PFSK-1 (cell line): ENCODE results near the gene FRK.

ENCODE experiments used
- FOXP2 ChIP-seq: optimal IDR thresholded peaks from 2 replicates; pipeline ENCODE3; 2011; ENCODE audit warnings: borderline replicate concordance, control low read depth, inconsistent platforms; ENCODE audit not compliant: insufficient read depth; ENCODE audit errors: extremely low read length, extremely low read depth
- POLR2AphosphoS5 ChIP-seq: IDR thresholded peaks from 2 replicates; pipeline ENCODE4 v1.6.1; 2012; ENCODE audit warnings: low read depth, mild to moderate bottlenecking, control low read depth, low read length, moderate library complexity

DNA sequence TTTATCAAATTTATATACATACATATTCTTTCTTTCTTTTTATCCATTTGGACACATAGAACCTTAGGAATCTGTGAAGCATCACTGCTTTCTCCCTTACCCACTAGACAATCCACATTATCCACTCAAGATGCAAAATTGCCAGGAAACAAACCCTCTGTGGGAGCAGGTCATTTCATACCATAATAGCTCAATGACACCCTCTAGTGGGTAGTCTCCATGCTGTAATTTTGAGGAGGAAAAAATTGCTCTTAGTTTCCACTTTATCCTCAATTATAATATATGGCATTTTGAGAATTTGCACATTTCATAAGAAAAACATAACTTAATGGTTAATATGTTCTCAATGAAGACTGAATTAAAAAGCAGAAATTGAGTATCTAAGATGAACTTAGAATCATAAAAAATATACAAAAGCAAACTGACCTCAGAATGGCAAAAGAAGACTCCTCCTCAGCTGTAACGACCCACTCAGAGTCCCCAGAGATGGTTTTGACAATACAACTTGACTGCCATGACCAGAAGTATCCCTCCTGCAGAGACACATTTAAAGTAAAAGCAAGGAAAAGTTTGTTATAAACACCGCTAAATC lies 164.1 kb downstream of the FRK start:
- TF ChIP-seq POLR2AphosphoS5 (no peak), FOXP2 (no peak)
